Head of caudate nucleus (tissue), 42 donors: ENCODE data around the gene PITPNM3.

Experiments
- DNase-seq, 42 donors: peaks; one replicate each; pipeline versions ENCODE4 v3.0.0 to v3.0.0-alpha.2; 2020 to 2021; ENCODE audit warnings: mixed read lengths in 7 of 42
- intact Hi-C: fragments of 100-400 bp; cut with DNase I; formaldehyde crosslinking; loops from one replicate; pipeline ENCODE4 v1.15.0; 2022

The PITPNM3 gene

DNA sequence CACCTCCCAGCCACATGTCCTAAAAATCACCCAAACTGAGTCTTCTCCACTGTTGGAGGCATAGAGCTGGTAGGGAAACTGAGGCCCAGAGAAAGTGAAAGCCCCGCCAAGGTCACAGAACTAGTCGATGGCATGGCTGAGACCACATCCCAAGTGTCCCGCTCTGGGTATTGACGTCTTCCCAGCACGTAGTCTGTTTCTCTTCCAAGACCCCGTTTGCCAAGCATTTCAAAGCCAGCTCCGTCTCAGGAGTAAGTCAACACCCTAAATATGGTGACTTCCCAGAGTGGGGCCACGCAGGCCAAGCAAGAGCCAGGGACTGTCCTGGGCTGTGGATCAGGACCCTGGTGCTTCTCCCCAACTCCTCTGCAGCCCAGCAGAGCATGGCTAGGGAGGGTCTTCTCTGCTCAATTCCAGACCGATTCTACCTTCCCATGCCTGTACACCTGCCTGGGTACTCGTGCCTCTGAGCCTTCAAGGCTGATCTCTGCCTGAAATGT lies 19.7 kb downstream of the PITPNM3 start:
- DNase-seq: peak in 5 of 42 donors; percentile 3 to 26 (median 4)
- intact Hi-C loops: no loop called here

DNA sequence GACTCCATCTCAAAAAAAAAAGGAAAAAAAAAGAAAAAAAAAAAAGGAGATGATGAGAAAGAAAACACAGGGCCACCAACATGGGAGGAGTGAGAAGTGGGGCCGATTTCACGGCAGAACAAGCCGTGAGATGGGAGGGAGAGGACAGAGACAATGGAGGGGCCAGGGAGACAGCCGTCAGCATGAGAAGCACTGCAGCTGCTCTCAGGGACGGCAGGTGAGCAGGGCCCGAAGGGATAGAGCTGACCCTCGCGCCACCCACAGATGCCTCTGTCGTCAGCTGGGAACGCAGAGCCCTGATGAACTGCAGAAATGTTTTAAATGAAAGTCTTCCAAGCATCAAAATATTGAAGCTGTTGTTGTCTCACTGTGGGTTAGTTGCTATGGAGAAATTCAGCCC lies 20.3 kb downstream of the PITPNM3 start:
- DNase-seq: peak in 4 of 42 donors; percentile 2 to 20 (median 12)
- intact Hi-C loops: no loop called here

DNA sequence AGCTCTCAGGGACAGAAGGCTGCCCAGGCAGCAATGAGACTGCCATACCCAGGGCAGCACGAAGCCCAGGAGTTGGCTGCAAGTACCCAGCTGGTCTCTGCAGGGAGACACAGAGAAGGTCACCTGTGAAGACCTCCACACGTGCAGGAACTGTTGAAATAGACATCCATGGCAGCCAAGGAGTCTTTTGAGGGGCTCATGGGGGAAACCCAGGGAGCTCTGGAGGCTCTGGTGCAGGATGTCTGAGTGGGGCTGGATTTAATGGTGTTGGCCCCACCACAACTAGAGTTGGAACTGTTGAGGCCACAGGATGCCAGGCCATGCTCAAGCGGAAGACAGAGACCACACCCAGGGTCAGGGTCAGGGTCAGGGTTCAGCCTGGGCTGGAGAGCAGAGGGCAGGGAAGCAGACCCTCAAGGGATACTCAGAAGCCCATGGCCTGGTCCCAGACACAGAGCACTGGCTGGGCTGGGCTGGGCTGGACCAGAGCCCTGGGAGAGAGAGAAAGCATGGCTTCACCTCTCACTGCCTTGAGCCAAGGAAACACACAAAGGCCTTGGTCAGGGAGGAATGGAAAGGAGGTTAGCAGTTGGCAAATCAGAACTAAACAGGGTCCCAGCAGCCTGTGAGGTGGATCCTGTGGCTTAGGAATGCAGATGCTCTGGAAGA lies 21.4 kb downstream of the PITPNM3 start:
- peak in 4 of 42 donors; percentile 12 to 29 (median 20) for DNase-seq
- intact Hi-C loops: no loop called here

DNA sequence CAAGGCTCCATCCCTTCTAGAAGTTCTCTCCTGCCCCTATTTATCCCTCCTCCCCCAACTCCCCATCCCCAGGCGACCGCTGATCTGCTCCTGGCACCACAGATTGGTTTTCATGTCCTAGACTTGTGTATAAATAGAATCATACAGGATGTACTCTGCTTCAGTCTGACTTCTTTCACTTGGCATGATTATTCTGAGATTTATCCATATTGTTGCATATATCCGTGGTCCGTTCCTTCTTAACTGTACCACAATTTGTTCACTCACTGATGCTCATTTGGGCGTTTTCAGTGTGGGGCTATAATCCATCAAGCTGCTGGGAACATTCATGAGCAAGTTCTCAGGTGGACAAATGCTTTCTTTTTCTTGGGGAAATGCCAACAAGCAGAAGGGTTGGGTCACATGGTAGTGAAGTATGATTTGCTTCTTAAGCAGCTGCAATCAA lies 23.9 kb downstream of the PITPNM3 start:
- peak in 3 of 42 donors; percentile 4 to 8 (median 4) for DNase-seq

DNA sequence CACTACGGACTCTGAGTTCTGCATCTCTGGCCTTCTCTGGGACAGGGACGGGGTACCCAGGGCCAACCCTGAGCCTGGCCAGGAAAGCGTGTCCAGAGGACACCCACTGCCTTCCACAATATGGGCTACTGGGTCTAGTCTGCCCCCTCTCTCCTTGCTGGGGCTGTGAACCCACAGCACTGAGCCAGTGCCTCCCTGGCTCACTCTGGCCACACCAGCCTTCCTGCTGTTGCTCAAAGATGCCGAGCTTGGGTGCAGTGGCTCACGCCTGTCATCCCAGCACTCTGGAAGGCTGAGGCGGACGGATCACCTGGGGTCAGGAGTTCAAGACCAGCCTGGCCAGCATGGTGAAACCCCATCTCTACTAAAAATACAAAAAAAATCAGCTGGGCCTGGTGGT lies 24.8 kb downstream of the PITPNM3 start:
- peak in 2 of 42 donors; percentile 0 to 2 for DNase-seq
- intact Hi-C loops: no loop called here

More for the DNA sequence above, 23.9 kb downstream of the PITPNM3 start:
- intact Hi-C loops: no loop called here

DNA sequence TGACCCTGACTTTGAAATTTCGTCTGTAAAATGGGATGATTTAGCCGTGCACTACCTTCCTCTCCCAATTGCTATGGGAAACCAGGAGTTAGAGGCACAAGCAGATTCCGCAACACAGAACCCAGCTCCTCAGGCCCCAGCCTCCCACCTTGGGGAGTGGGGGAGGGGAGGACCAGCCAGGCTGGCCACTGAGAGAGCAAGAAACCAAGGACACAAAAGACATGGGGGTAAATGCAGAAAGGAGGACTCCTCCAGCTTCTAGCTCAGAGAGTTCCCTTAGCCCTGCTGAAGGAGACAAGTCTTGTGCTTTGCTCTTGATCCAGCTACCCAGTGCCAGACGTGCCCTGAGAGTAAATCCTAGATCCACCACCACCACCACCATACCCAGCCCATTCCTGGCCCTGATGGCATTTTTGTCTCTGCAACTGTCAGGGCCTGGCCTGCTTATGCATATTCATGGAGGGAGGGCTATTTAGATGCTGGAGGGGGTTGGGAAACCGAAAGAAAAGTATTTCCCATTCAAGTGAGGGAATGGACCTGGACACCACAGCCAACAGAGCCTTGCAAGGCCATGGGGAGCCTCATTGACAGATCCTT lies 25.9 kb downstream of the PITPNM3 start:
- intact Hi-C loops: no loop called here
- peak in 3 of 42 donors; percentile 0 to 2 (median 2) for DNase-seq

DNA sequence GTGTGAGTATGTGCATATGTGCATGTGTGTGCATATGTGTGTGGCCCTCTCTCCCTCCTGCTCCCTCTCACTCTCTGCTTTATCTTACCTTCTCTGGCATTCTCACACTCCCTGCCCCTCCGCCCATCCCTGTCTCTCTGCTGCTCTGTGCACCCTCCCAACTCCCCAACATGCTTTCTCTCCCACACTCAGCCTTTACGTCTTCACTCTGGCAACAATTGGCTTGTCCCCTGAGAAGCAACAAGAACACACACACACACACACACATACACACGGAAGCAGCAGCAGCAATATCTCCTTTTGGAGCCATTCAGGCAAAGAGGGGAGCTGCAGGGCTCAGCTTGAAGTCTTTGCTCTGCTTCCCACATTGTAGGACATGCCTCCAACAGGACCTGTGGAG lies 27.8 kb downstream of the PITPNM3 start:
- intact Hi-C loops: no loop called here
- DNase-seq: peak in 28 of 42 donors; percentile 10 to 83 (median 44)

DNA sequence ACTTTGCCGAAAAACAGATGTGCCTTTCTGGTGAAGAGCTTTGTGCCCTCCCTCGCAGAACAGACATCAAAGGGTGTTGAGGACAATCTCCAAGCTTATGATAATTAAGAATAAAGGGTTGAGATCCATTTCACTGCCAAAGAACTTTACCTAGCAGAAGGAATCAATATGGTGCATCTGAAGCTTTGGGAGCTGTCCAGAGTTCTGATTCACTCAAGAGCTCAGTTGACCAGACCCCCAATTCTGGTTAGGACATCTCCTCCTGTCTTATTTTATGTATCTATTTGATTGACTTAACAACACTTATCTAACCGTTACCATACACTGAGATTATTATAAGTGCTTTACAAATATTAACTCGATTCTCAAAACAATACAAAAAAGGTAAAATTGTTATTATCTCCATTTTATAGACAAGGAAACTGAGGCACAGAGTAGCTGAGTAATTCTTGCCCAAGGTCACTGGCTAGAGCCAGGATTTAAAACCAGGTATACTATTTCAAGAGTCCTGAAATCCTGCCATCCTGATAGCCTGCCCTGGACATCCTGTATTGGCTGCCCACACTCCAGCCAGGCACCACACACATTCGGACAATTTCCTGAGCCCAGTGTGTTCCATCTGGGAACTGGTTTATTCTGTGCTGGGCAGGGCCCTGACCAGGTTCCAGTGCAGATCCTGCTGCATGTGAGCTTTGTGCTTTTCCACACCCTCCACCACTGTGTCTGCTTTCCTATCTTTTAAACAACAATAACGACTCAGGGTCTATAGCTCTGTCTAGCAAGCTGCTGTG lies 29.8 kb downstream of the PITPNM3 start:
- intact Hi-C loops: no loop called here
- DNase-seq: peak in 1 of 42 donors; percentile 10

DNA sequence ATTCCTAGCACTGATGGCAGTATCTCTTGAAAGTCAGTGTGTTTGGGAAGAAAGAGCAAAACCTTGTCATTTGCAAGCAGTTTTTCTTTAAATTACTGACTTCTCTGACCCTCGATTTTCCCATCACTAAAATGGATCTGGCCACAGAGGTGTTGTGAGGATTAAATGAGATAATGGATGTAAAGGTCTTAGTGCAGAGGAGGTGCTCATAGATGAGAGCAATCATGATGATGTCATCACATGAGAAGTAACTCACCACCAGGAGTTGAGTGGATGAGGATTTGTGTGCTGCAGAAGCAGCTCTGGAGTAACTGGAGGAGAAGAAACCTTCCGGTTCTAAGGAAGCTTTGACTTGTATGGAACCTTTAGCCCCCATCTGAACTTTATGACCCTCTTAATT lies 30.6 kb downstream of the PITPNM3 start:
- intact Hi-C loops: no loop called here
- no peak for DNase-seq

DNA sequence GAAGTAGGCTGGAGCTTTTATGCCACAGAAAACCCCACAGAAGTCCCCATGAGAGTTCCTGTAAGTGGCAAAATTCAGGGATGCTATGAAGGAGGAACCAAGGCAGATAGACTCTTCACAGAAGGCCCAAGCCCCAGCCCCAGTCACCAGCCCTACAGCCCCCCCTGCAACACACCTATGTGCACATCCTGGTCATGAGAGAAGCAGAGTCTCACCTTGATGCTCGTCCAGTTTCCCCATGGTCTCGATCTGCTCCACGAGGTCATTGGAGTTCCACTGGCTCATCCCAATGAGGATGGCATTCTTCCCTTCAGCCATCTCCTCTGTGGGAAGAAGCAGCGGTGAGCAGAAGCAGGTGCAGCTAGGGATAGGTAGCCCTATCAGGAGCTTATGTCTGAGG lies 31.2 kb downstream of the PITPNM3 start:
- DNase-seq: no peak

DNA sequence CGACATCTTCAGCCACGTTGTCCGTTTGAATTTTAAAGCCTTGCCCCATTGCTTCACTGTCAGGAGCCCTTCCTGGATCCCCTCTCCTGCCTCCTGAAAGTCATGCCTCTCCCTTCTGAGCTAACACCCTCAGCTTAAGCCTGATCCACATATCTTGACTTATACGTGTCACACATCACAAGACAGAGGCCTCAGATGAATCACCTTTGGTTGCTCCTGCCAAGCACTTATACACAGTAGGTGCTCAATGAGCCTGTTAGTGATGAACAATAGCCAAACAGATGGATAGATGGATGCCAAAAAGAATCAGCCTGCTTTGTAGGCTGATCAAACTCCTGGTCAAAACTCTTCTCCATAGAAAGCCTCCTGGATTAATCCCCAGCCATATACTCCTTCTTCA lies 31.8 kb downstream of the PITPNM3 start:
- DNase-seq: no peak
- intact Hi-C loops: no loop called here

More for the DNA sequence above, 31.2 kb downstream of the PITPNM3 start:
- intact Hi-C loops: no loop called here

DNA sequence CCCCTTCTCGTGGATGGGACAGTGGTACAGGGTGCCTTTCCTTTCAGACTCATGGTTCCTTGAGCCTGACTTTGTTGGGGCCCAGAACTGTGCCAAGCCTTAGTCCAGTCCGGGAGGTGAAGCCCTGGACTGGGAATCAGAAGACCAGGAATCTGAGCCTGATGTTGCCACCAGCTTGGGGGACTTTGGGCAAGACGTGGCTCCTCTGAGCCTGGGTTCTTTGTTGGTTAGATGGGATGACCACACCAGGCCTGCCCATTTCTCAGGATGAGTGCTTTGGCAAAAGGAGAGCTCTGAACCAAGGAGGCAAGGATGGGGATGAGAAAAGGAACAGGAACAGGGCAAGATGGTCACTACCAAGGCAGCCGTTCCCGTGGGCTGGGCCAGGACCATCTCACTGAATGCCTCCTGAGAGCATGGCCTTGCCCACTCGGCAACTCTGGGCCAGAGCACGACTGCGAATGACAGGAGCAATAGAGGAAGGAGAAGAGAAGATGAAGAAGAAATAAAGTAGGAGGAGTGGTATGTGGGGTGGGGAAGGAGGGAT lies 32.5 kb downstream of the PITPNM3 start:
- intact Hi-C loops: no loop called here
- peak in 1 of 42 donors; percentile 1 for DNase-seq

DNA sequence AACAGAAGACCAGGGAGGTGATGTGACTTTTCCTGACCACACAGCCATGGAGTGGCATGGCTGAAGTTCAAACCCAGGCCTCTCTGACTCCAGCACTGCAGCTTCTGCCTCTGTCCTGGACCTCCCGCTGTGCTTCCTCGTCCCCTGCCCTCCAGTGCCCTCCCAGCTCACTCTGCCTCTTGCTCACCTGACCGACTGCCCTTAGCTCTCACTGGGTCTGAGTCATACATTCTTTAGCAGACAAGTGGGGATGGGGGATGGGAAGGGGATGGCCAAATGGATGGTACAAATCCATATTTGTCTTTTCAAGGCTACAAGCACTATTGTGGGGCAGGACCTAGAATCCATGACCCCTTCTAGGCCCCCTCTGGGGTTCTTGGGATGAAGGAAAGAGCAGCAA lies 33.0 kb downstream of the PITPNM3 start:
- DNase-seq: peak in 1 of 42 donors; percentile 2
- intact Hi-C loops: no loop called here

DNA sequence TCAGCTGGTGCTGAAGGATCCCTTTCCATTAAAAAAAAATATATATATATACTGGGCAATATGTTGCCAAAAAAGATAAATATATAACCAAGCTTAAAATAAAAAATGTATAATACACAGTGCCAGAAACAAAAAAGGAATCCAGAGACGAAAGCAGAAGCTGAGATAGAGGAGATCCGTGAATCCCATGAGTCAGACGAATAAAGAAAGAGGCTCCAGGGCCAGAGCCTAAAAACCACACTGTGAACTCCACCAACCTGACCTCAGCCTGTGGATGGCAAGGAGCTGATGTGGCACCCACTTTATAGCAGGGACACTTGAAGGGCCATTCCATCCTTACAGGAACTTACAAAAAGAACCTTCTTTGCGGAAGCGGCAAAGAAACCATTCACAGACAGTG lies 34.8 kb downstream of the PITPNM3 start:
- intact Hi-C loops: no loop called here
- no peak for DNase-seq

DNA sequence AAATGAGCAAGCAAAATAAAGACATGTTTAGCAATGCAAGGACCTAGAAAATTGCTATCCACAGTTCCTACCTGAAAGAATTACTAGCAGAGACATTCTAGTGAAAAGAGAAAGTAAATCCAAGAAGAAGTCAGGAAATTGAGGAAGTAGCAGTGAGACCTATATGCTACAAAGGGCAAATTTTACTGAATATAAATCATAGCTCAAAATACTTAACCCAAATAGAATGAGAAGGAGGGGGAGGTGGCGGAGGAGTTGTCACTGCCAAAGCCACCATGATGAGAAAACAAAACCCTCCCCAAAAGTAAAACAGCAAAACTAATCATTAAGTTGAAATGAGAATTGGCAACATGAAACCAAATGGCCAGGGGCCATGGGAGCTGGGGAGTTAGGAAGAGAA lies 39.3 kb downstream of the PITPNM3 start:
- intact Hi-C loops: no loop called here
- peak in 1 of 42 donors; percentile 3 for DNase-seq

DNA sequence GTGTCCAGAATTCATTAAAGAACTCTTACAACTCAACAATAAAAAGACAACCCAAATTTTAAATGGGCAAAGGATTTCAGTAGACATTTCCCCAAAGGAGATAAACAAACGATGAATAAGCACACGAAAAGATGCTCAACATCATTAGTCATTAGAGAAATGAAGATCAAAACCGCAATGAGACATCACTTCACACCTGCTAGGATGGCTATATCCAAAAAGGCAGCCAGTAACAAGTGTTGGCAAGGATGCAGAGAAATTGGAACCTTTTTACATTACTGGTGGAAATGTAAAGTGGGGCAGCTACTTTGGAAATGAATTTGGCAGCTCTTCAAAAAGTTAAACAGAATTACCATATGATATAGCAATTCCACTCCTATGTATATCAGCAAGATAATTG lies 42.0 kb downstream of the PITPNM3 start:
- DNase-seq: no peak
- intact Hi-C loops: no loop called here

DNA sequence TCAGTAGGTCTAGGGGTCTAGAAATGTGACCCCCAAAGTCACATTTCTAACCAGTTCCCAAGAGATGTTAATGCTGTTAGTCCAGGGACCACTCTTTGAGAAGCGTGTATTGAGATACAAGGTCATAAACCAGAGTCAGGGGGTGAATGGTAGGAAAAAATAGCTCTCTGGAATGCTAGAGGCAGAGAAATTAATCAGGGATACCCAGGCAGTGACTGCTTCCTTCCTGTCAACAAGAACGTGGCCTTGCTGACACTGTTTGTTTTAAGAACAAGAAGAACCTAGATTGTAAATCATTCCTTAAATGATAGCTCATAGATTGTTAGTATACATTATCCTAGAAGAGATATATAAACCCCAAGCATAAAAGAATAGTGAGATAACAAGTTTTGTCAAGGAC lies 43.8 kb downstream of the PITPNM3 start:
- intact Hi-C loops: no loop called here
- DNase-seq: no peak

DNA sequence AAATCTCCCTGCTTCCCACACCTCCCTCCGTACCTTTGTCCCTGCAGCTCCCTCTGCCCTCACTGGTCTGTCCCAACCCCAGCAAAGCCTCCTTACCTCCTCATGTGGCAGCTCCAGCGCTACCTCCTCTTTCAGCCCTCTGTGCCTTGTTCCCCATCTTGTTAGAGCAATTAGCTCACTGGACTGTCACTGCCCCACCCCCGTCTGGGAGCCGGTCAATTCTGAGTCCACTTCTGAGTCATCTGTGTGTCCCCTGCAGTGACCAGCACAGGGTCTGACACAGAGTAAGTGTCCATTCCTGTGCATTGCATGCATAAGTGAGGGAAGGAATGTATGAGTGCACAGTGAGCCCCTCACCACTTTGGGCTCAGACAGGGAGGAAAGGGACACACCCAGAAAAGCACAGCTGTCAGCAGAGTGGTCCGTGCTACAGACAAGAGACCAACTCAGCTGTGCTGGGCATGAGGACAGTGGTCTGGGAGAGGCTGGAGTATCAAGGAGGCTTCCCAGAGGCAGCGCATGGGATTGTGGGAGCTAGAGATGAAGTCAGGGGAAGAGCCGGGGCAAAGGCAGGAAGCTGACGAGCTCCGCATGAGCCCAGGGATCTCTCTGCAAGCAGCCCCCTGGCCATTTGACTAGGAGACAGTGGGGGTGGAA lies 45.9 kb downstream of the PITPNM3 start:
- intact Hi-C loops: no loop called here
- DNase-seq: no peak

DNA sequence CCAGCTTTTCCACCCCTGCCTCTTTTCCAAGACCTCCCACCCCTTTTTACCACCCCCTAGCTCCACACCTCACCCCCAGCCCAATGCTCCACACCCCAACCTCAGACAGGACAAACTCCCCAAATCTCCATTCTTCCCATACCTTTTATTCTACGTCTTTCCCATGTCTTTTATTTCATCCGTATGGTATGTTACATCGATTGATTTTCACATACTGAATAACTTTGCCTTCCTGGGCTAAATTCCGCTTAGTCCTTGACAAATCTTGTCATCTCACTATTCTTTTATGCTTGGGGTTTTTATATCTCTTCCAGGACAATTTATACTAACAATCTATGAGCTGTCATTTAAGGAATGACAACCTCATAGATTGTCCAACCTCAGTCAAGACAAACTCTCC lies 46.4 kb downstream of the PITPNM3 start:
- intact Hi-C loops: no loop called here
- no peak for DNase-seq
